Measurements from ENCODE around the gene CAPN5. TPM values are rescaled to one million over a fixed set of nuclear protein-coding genes. Genes with fewer than 3 reads are reported as not detected.

CAPN5 gene
- total and polyA plus RNA-seq, 2 of the 8 experiments (the other 6 are each of a cell fraction or from before 2014, with no cell fraction given) = 21.5 to 22.4 TPM

GRCh38 chr11:77058900-77059299 is 7.9 kb upstream of the CAPN5 start (continued):
- no peak for TF ChIP-seq TAF1 (IDR thresholded peaks at IDR 0.05; ENCODE audit: low read depth, low read length)
- TF ChIP-seq POLR2AphosphoS5 (IDR thresholded peaks at IDR 0.05; ENCODE audit: low read depth, low read length) = no peak
- no peak for TF ChIP-seq GABPA (IDR thresholded peaks at IDR 0.05; ENCODE audit: borderline replicate concordance, insufficient read depth, low read length)
- TF ChIP-seq HDAC6 (IDR thresholded peaks at IDR 0.05; ENCODE audit: low read depth, low read length) = no peak
- no peak for TF ChIP-seq CREB1 (IDR thresholded peaks at IDR 0.05)
- TF ChIP-seq CTBP2 (IDR thresholded peaks at IDR 0.05; ENCODE audit: borderline replicate concordance, insufficient read depth, insufficient read length, low read length) = no peak
